A549 (cell line): Measurements from ENCODE around the gene EFCAB5. TPM values are rescaled to one million over a fixed set of nuclear protein-coding genes. Genes with fewer than 3 reads are reported as not detected.

Experiments used
- ATAC-seq, 2 experiments: fragments of 200-7000 bp in 1 of 2; fragments of >200 bp in 1 of 2; cut with Nextera tagmentation in 1 of 2; cut with Tn5 transposase in 1 of 2; 3 replicates each; pipeline versions ENCODE4 v1.8.0 to v1.9.1; 2018 to 2020; ENCODE audit warnings: mild to moderate bottlenecking in 1 of 2, moderate library complexity in 1 of 2
- CTCF ChIA-PET: fragments of 300-600 bp; sonication (Branson Sonifier 250); formaldehyde crosslinking; extraction: SDS; loops from one replicate; lab custom pipeline; 2021; ENCODE audit warnings: antibody characterized with exemption, inconsistent platforms; lab: Yijun Ruan, JAX
- POLR2A ChIA-PET: fragments of 350-600 bp; formaldehyde crosslinking; extraction: SDS; loops from one replicate; lab custom pipeline; 2021; ENCODE audit warnings: antibody characterized with exemption, inconsistent platforms; lab: Yijun Ruan, JAX
- DNase-seq, 2 experiments: peaks; one replicate each; pipeline versions ENCODE4 v3.0.0 to v3.0.0-alpha.2; 2011 to 2016; ENCODE audit warnings: low read depth in 1 of 2, low spot score in 1 of 2
- FAIRE-seq: peaks from 2 replicates; lab custom pipeline; 2011; peaks lifted over from hg19 to GRCh38; lab: Jason Lieb, UNC
- H3K27ac ChIP-seq, 2 experiments: fragments of >200 bp; sonication (Bioruptor Twin); formaldehyde crosslinking; 3 replicates each; pipeline ENCODE4 v1.5.1; 2016 to 2017
- H3K4me1 ChIP-seq: fragments of >200 bp; sonication (Bioruptor Twin); formaldehyde crosslinking; 3 replicates; pipeline ENCODE4 v1.6.1; 2016
- H3K4me2 ChIP-seq: fragments of >200 bp; sonication (Bioruptor Twin); formaldehyde crosslinking; 3 replicates; pipeline ENCODE4 v1.6.1; 2016
- H3K4me3 ChIP-seq: fragments of >200 bp; sonication (Bioruptor Twin); formaldehyde crosslinking; 3 replicates; pipeline ENCODE4 v1.5.1; 2016
- H3K9me3 ChIP-seq: fragments of >200 bp; sonication (Bioruptor Twin); formaldehyde crosslinking; 3 replicates; pipeline ENCODE4 v1.6.1; 2016
- ATOH8 ChIP-seq: fragments of 250-450 bp; sonication (Bioruptor Pico); IDR thresholded peaks from 2 replicates; pipeline ENCODE4 v1.5.0; 2020; ENCODE audit warnings: low read depth, mild to moderate bottlenecking, moderate library complexity
- CTCF ChIP-seq: fragments of >200 bp; sonication (Bioruptor Twin); formaldehyde crosslinking; IDR thresholded peaks from 3 replicates; pipeline ENCODE4 v1.5.1; 2016
- FOSL2 ChIP-seq, 2 experiments: fragments of 450-650 bp in 1 of 2; fragments of >200 bp in 1 of 2; sonication (Bioruptor Twin) in 1 of 2; formaldehyde crosslinking; IDR thresholded peaks; 2 replicates each; pipeline versions ENCODE4 v1.5.0 to v1.6.1; 2016 to 2020; ENCODE audit warnings: mild to moderate bottlenecking in 1 of 2, moderate library complexity in 1 of 2
- HES2 ChIP-seq: fragments of >200 bp; sonication (Bioruptor Twin); formaldehyde crosslinking; IDR thresholded peaks from 2 replicates; pipeline ENCODE4 v1.6.1; 2016
- MAFK ChIP-seq: fragments of 450-650 bp; IDR thresholded peaks from 2 replicates; pipeline ENCODE4 v1.6.1; 2014; ENCODE audit not compliant: partially characterized antibody
- MAX ChIP-seq: IDR thresholded peaks from 2 replicates; pipeline ENCODE4 v1.6.1; 2012
- MAZ ChIP-seq: fragments of 150-350 bp; IDR thresholded peaks from 2 replicates; pipeline ENCODE4 v1.6.1; 2014; ENCODE audit warnings: antibody characterized with exemption, low read depth, low read length, borderline replicate concordance
- PBX3 ChIP-seq: IDR thresholded peaks from 2 replicates; pipeline ENCODE4 v1.6.1; 2012
- POLR2AphosphoS2 ChIP-seq: conservative IDR thresholded peaks from 2 replicates; pipeline ENCODE4 v1.6.1; 2012; ENCODE audit warnings: low read length, improper control_type of control experiment, inconsistent platforms
- RAD21 ChIP-seq, 2 experiments: fragments of >200 bp in 1 of 2; sonication (Bioruptor Twin) in 1 of 2; formaldehyde crosslinking in 1 of 2; IDR thresholded peaks in 1 of 2; conservative IDR thresholded peaks in 1 of 2; 2 replicates in 1 of 2; 3 replicates in 1 of 2; pipeline ENCODE4 v1.6.1; 2012 to 2018; ENCODE audit warnings: inconsistent platforms in 1 of 2
- REST ChIP-seq: fragments of 200-600 bp; sonication (generic); IDR thresholded peaks from 2 replicates; pipeline ENCODE4 v1.6.1; 2016; ENCODE audit warnings: antibody characterized with exemption, mild to moderate bottlenecking, moderate library complexity
- RNF2 ChIP-seq: fragments of 200-600 bp; sonication (generic); IDR thresholded peaks from 2 replicates; pipeline ENCODE4 v1.6.1; 2016; ENCODE audit warnings: low read depth, mild to moderate bottlenecking, antibody characterized with exemption, moderate library complexity, borderline replicate concordance
- SMC3 ChIP-seq: fragments of >200 bp; sonication (Bioruptor Twin); formaldehyde crosslinking; IDR thresholded peaks from 3 replicates; pipeline ENCODE4 v1.6.1; 2018; ENCODE audit warnings: inconsistent platforms
- TFCP2L1 ChIP-seq: fragments of 250-450 bp; sonication (Bioruptor Pico); IDR thresholded peaks from 2 replicates; pipeline ENCODE4 v1.5.0; 2021; ENCODE audit warnings: mild to moderate bottlenecking
- USF2 ChIP-seq: fragments of 450-650 bp; IDR thresholded peaks from 2 replicates; pipeline ENCODE4 v1.6.1; 2014; ENCODE audit warnings: antibody characterized with exemption
- ZC3H11A ChIP-seq: fragments of 450-650 bp; IDR thresholded peaks from 2 replicates; pipeline ENCODE4 v1.6.1; 2014; ENCODE audit warnings: antibody characterized with exemption, mild to moderate bottlenecking
- ZSCAN20 ChIP-seq: fragments of 250-450 bp; sonication (Bioruptor Pico); IDR thresholded peaks from 2 replicates; pipeline ENCODE4 v1.8.0; 2022; ENCODE audit warnings: mild to moderate bottlenecking, moderate library complexity
- WGBS: methylation state at CpG from one replicate; pipeline ENCODE4 v1.1.6; 2017; ENCODE audit errors: missing lambda C conversion rate; 5-methylcytosine and 5-hydroxymethylcytosine counted together
- polyA plus RNA-seq, 4 experiments: library from polyadenylated mRNA; depleted of rRNA in 3 of 4; stranded (reverse); fragments of >200 nt; fragmentation: RNase III in 1 of 4; extraction: RNeasy Plus Mini Kit Qiagen cat#74134 plus additional on column Dnase treatment in 1 of 4; gene quantifications; 2 replicates in 3 of 4; 3 replicates in 1 of 4; pipeline ENCODE4 v1.2.3, GENCODE V29; 2011 to 2017

Gene EFCAB5
- polyA plus RNA-seq, 2 of the 4 experiments (the other 2 are of a cell fraction): 0.65 to 2.6 TPM

- ATAC-seq: no peak
- 0 out of 3 replicates have a peak, but pooled peaks cover 5% of the 10 kb centered on the region for H3K4me1 ChIP-seq
- H3K4me2 ChIP-seq: no peak overlapping the region; the same call in 2 of the 3 replicates
- WGBS: 13% methylated on average over 1 of the region's 1 CpG
- no peak overlapping the region for H3K4me3 ChIP-seq
- peak; percentile 56 for FAIRE-seq
- CTCF ChIA-PET: interaction anchor here (0.5 to 8.7 kb wide), 64 partner anchors 10 to 1422 kb away, joined by 3 to 158 read pairs (median 5); partner anchors contain the start of genes CPD, GOSR1, NSRP1 and SLC6A4
- no peak for DNase-seq
- H3K9me3 ChIP-seq: no peaks in the 10 kb centered on the region
- no peak for TF ChIP-seq ZC3H11A
- POLR2A ChIA-PET: interaction anchor here (0.9 kb wide), 1 partner anchor 232 kb away, joined by 4 read pairs; no protein-coding TSS in a partner anchor
- H3K27ac ChIP-seq: no peak overlapping the region
These were observed 162.5 kb downstream of the EFCAB5 start for GRCh38 chr17:30103921-30104320.

- FAIRE-seq: peak; percentile 98
- H3K9me3 ChIP-seq: no peaks in the 10 kb centered on the region
- H3K27ac ChIP-seq: peak overlapping the region; percentile 49 to 76
- H3K4me2 ChIP-seq: peak overlapping the region; percentile 67
- peak overlapping the region; percentile 42 for H3K4me3 ChIP-seq
- TF ChIP-seq MAZ (no peak), MAFK (no peak), CTCF (peak; percentile 99), FOSL2 (IDR thresholded peaks at IDR 0.05) (no peak), FOSL2 (CRISPR knock-in tag; IDR thresholded peaks at IDR 0.05) (peak; percentile 17; the same call in 1 of the 2 replicates), POLR2AphosphoS2 (no peak), RNF2 (no peak), SMC3 (peak; percentile 88), ATOH8 (CRISPR knock-in tag) (no peak), RAD21 (conservative IDR thresholded peaks at IDR 0.05 in 1 of 2, IDR thresholded peaks at IDR 0.05 in 1 of 2) (peak; percentile 91 to 92), USF2 (0 out of 2 replicates have a peak, but pooled peaks have one; percentile 16), REST (no peak), PBX3 (no peak), HES2 (no peak), ZSCAN20 (CRISPR knock-in tag) (no peak), MAX (peak; percentile 32; the same call in 1 of the 2 replicates), TFCP2L1 (CRISPR knock-in tag) (no peak)
- TF ChIP-seq, all 56 proteins: peak for 6
- peak; percentile 97 to 99 for ATAC-seq
- DNase-seq: peak; percentile 81 to 82
- H3K4me1 ChIP-seq: 0 out of 3 replicates have a peak, but pooled peaks cover 5% of the 10 kb centered on the region
- POLR2A ChIA-PET: interaction anchor here (0.6 to 1.2 kb wide), 9 partner anchors 9 to 1250 kb away, joined by 3 to 8 read pairs (median 3); partner anchors contain the start of gene BLMH
- 28% methylated on average over 29 of the region's 29 CpGs for WGBS
- CTCF ChIA-PET: interaction anchor here (0.5 to 8.7 kb wide), 95 partner anchors 9 to 1421 kb away, joined by 3 to 158 read pairs (median 4); partner anchors contain the start of genes ANKRD13B, CPD, GOSR1 and NSRP1
These were observed 163.3 kb downstream of the EFCAB5 start for GRCh38 chr17:30104575-30105339.
